GM12872 (cell line): Measurements from ENCODE around the gene C15orf61.

Source experiments
- CTCF ChIP-seq: IDR thresholded peaks from 3 replicates; pipeline ENCODE4 v1.5.1; 2011; ENCODE audit warnings: low read depth, mild to moderate bottlenecking, low read length, moderate library complexity; ENCODE audit not compliant: insufficient read depth

C15orf61 gene

GRCh38 chr15:67575039-67575502 lies 54.1 kb downstream of the C15orf61 start:
- no peak for TF ChIP-seq CTCF

- TF ChIP-seq CTCF: no peak
Measured at GRCh38 chr15:67578020-67578600, 57.2 kb downstream of the C15orf61 start.

GRCh38 chr15:67579164-67579563 lies 58.2 kb downstream of the C15orf61 start:
- TF ChIP-seq CTCF: no peak
